Stomach (tissue), 4 donors: ENCODE measurements around the gene POTEJ.
"Not testable (repeated sequence)": the region's sequence is repeated elsewhere in the genome, so short reads cannot be mapped to it uniquely, and the experiment has no call there.

Source experiments
- EP300 ChIP-seq: sonication (generic); formaldehyde crosslinking; IDR thresholded peaks from one replicate; pipeline ENCODE4 v1.6.1; 2017; ENCODE audit warnings: antibody characterized with exemption
- TF ChIP-seq, protein P1 (sequence below), 7 experiments: fragments of 450-650 bp in 4 of 7; fragments of 200-600 bp in 3 of 7; sonication (generic) in 3 of 7; IDR thresholded peaks; one replicate each; pipeline ENCODE4 v1.5.1; 2016 to 2019; ENCODE audit warnings: antibody characterized with exemption in 7 of 7, control low read depth in 2 of 7, mild to moderate bottlenecking in 1 of 7

DNA sequence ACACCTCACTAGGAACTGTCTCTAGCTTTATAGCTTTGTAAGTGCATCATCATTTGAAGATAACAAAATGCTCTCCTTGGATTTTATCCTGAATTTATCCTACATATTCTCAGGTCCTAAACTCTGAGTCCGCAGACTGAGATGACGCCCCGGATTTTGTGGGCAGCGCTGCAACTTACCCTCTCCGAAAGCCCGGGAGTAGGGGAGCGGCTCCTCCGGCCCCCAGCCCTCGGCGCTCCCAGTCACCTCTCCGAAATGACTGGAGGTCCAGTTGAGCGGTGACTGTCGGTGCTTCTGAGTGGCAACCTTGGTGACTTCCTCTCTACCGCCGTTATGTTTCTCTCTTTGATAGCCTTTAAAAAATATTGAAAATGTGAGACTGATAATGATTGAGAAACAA is 12.8 kb upstream of the POTEJ start:
- TF ChIP-seq EP300, result not testable (repeated sequence)
- TF ChIP-seq, protein P1, sequence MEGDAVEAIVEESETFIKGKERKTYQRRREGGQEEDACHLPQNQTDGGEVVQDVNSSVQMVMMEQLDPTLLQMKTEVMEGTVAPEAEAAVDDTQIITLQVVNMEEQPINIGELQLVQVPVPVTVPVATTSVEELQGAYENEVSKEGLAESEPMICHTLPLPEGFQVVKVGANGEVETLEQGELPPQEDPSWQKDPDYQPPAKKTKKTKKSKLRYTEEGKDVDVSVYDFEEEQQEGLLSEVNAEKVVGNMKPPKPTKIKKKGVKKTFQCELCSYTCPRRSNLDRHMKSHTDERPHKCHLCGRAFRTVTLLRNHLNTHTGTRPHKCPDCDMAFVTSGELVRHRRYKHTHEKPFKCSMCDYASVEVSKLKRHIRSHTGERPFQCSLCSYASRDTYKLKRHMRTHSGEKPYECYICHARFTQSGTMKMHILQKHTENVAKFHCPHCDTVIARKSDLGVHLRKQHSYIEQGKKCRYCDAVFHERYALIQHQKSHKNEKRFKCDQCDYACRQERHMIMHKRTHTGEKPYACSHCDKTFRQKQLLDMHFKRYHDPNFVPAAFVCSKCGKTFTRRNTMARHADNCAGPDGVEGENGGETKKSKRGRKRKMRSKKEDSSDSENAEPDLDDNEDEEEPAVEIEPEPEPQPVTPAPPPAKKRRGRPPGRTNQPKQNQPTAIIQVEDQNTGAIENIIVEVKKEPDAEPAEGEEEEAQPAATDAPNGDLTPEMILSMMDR (IDR thresholded peaks at IDR 0.05), result not testable (repeated sequence)
